PFSK-1 (cell line): ENCODE measurements around the gene GRHL3.

Experiments
- POLR2AphosphoS5 ChIP-seq: IDR thresholded peaks from 2 replicates; pipeline ENCODE4 v1.6.1; 2012; ENCODE audit warnings: low read depth, mild to moderate bottlenecking, control low read depth, low read length, moderate library complexity
- SIN3A ChIP-seq: IDR thresholded peaks from 2 replicates; pipeline ENCODE4 v1.6.1; 2012; ENCODE audit warnings: mild to moderate bottlenecking, low read length, moderate library complexity, borderline replicate concordance; ENCODE audit not compliant: insufficient read depth
- TAF1 ChIP-seq: IDR thresholded peaks from 2 replicates; pipeline ENCODE4 v1.6.1; 2012; ENCODE audit warnings: low read length, control low read depth, borderline replicate concordance; ENCODE audit not compliant: insufficient read depth
- TF ChIP-seq, protein P1 (sequence below), 2 experiments: IDR thresholded peaks; 2 replicates each; pipeline versions ENCODE4 v1.6.1 to v1.8.0; 2011 to 2012; ENCODE audit warnings: low read depth in 2 of 2, low read length in 2 of 2, control low read depth in 1 of 2, inconsistent platforms in 1 of 2, mild to moderate bottlenecking in 1 of 2, moderate library complexity in 1 of 2; ENCODE audit not compliant: insufficient read depth in 1 of 2

- TF ChIP-seq, protein P1, sequence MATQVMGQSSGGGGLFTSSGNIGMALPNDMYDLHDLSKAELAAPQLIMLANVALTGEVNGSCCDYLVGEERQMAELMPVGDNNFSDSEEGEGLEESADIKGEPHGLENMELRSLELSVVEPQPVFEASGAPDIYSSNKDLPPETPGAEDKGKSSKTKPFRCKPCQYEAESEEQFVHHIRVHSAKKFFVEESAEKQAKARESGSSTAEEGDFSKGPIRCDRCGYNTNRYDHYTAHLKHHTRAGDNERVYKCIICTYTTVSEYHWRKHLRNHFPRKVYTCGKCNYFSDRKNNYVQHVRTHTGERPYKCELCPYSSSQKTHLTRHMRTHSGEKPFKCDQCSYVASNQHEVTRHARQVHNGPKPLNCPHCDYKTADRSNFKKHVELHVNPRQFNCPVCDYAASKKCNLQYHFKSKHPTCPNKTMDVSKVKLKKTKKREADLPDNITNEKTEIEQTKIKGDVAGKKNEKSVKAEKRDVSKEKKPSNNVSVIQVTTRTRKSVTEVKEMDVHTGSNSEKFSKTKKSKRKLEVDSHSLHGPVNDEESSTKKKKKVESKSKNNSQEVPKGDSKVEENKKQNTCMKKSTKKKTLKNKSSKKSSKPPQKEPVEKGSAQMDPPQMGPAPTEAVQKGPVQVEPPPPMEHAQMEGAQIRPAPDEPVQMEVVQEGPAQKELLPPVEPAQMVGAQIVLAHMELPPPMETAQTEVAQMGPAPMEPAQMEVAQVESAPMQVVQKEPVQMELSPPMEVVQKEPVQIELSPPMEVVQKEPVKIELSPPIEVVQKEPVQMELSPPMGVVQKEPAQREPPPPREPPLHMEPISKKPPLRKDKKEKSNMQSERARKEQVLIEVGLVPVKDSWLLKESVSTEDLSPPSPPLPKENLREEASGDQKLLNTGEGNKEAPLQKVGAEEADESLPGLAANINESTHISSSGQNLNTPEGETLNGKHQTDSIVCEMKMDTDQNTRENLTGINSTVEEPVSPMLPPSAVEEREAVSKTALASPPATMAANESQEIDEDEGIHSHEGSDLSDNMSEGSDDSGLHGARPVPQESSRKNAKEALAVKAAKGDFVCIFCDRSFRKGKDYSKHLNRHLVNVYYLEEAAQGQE (IDR thresholded peaks at IDR 0.05; ENCODE audit: insufficient read depth in 1 of 2, low read depth in 2 of 2, low read length in 2 of 2) = no peak
- no peak for TF ChIP-seq TAF1
- TF ChIP-seq SIN3A = no peak
- no peak for TF ChIP-seq POLR2AphosphoS5
These were observed 10.2 kb downstream of the GRHL3 start for GRCh38 chr1:24329331-24329730.
